PC-3 (cell line): ENCODE data around the gene NPS.

Experiments used
- CTCF ChIP-seq: fragments of 300-600 bp; sonication (generic); conservative IDR thresholded peaks from 2 replicates; pipeline ENCODE4 v1.5.1; 2017; ENCODE audit warnings: antibody characterized with exemption, low read depth, mild to moderate bottlenecking, low read length
- EZH2 ChIP-seq: fragments of 300-600 bp; sonication (generic); IDR thresholded peaks from one replicate; pipeline ENCODE4 v1.6.1; 2017; ENCODE audit warnings: antibody characterized with exemption, mild to moderate bottlenecking, low read length; ENCODE audit not compliant: unreplicated experiment
- EZH2phosphoT487 ChIP-seq: fragments of 300-600 bp; sonication (generic); IDR thresholded peaks from 2 replicates; pipeline ENCODE4 v1.6.1; 2018; ENCODE audit warnings: mild to moderate bottlenecking, antibody characterized with exemption, low read length, borderline replicate concordance

- TF ChIP-seq CTCF, result no peak
- no peak for TF ChIP-seq EZH2
- no peak for TF ChIP-seq EZH2phosphoT487
These were observed 49.0 kb upstream of the NPS start for GRCh38 chr10:127500127-127500526.
